NCI-H82 (cell line): ENCODE results near the gene CARF.
"Not testable (repeated sequence)": the region's sequence is repeated elsewhere in the genome, so short reads cannot be mapped to it uniquely, and the experiment has no call there.

Experiments
- DNase-seq: peaks from one replicate; lab custom pipeline; 2025; lab: John Stamatoyannopoulos, UW

The CARF gene

GRCh38 chr2:202933958-202934357 is 21.9 kb downstream of the CARF start:
- no peak for DNase-seq

DNA sequence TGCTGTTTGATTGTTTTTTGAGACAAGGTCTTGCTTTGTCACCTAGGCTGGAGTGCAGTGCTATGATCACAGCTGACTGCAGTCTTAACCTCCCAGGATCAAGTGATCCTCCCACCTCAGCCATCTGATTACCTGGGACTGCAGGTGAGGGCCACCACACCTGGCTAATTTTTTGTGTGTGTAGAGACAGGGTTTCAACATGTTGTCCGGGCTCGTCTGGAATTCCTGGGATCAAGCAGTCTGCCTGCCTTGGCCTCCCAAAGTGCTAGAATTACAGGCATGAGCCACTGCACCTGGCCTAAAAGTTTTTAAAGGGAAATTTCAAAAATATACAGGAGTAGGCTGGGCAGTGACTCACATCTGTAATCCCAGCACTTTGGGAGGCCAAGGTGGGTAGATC is 22.4 kb downstream of the CARF start:
- DNase-seq = no peak

- DNase-seq = no peak
Observed at GRCh38 chr2:202938960-202939359, 26.9 kb downstream of the CARF start.

DNA sequence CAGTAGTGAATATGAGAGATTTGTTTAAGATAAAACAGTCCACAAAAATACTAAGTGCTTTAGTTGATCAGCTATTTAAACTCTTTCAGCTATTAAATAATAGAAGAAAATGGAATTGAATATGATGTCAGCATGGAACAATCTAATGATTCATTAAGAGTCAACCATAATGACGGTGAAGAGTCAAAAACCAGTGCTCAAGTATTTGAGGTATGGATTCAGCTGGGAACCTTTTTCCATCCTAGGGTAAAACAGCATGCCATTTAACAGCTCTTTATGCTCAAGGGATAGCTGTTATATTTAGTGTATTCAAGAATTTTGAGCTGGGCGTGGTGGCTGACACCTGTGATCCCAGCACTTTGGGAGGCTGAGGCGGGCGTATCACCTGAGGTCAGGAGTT is 29.7 kb downstream of the CARF start:
- DNase-seq = no peak

DNA sequence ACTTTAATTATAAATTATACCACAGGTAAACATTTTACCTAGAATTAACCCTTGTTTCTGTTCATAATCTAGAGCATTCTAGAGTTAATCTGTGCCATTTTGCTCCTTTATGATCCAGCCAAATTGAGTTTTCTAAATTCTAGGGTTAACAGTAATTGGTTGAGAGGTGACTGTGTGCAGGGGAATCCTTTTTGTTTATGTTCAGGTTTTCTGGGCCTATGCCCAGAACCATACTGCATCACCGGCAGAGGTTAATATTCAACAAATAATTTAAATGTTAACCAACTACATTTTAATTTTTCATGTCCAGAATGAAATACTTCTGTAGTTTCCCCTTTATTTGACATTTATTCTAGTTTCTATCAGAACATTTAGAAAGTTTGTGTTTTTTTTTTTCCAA is 32.3 kb downstream of the CARF start:
- DNase-seq = no peak

- DNase-seq = no peak
Observed at GRCh38 chr2:202944816-202945215, 32.7 kb downstream of the CARF start.

DNA sequence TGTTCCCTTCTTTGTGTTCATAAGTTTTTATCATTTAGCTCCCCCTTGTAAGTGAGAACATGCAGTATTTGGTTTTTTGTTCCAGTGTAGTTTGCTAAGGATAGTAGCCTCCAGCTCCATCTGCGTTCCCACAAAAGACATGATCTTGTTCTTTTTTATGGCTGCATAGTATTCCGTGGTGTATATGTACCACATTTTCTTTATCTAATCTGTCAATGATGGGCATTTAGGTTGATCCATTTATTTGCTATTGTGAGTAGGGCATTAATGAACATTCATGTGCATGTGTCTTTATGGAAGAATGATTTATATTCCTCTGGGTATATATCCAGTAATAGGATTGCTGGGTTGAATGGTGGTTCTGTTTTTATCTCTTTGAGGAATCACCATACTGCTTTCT is 33.4 kb downstream of the CARF start:
- DNase-seq = no peak

GRCh38 chr2:202949333-202949732 is 37.3 kb downstream of the CARF start:
- not testable (repeated sequence) for DNase-seq

DNA sequence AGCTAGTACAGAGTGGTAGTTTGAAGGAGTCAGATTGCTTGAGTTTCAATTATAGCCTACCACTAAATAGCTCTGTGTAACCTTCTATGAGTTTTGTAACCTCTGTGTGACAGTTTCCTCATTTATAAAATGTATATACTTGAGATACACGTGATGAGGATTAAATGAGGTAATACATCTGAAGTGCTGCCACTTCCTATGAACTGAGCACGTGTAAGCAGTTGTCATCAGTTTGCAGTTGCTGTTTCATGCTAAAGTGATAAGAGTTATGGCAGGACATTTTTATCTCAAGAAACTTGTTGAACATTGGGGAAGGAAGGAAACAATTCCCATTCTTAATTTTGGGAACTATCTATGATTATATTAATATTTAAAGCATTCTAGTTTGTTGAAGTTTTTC is 38.5 kb downstream of the CARF start:
- DNase-seq = no peak

DNA sequence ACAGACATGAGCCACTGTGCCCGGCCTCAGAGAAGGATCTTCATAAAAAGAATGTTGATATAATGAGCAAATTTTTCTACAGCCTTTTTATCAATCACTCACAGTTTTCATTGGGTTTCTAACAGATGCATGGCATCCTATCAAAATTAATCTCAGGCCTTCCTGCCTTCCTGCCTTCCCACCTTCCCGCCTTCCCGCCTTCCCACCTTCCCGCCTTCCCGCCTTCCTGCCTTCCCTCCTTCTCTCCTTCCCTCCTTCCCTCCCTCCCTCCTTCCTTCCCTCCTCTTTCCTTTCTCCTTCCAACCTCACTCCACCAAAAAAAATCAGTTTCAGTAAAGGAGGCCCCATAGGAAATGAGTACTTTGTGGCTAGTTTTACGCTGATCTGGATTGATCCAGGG is 48.4 kb downstream of the CARF start:
- DNase-seq = no peak

DNA sequence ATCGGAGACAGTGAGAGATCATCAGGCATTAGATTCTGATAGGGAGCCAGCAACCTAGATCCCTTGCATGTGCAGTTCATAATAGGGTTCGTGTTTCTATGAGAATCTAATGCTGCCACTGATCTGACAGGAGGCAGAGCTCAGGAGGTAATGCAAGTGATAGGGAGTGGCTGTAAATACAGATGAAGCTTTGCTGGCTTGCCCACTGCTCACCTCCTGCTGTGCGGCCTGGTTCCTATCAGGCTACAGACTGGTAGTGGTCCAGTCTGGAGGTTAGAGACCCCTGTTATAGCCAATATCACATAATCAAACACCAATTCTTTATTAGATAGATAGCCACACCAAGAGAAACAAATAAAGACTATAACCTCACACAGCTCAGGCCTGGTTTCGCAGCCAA is 51.6 kb downstream of the CARF start:
- no peak for DNase-seq

GRCh38 chr2:202965810-202966460 is 53.9 kb downstream of the CARF start:
- DNase-seq = peak; percentile 22

- DNase-seq = not testable (repeated sequence)
Observed at GRCh38 chr2:202969404-202969803, 57.3 kb downstream of the CARF start.

GRCh38 chr2:202976809-202977208 is 64.7 kb downstream of the CARF start:
- no peak for DNase-seq

- no peak for DNase-seq
Observed at GRCh38 chr2:202982779-202983491, 70.9 kb downstream of the CARF start.

DNA sequence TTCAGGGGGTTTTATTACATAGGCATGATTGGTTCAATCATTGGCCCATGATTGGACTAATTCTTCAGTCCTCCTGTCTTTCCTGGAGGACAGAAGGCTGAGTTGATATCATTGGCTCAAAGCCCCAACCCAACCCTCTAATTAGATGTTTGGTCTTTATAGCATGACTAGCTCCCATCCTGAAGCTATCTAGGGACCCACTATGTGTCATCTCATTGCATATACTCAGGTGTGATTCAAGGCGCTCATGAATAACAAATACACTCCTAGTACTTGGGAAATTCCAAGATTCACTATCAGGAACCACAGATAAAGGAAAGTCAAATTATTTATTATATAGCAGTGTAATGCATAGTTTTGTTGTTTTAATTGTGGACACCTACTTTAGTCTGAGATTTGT is 77.7 kb downstream of the CARF start:
- no peak for DNase-seq

GRCh38 chr2:202990501-202990900 is 78.4 kb downstream of the CARF start:
- DNase-seq = no peak

DNA sequence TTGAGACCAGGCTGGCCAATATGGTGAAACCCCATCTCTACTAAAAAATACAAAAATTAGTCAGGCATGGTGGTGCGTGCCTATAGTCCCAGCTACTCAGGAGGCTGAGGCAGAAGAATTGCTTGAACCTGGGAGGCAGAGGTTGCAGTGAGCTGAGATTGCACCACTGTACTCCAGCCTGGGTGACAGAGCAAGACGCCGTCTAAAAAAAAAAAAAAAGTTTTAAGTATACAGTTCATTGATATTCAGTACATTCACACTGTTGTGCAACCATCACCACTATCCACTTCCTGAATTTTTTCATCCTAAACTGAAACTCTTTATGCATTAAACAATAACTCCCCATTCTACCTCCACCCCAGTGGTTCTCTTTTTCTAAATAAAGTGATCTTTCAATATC is 85.0 kb downstream of the CARF start:
- not testable (repeated sequence) for DNase-seq

DNA sequence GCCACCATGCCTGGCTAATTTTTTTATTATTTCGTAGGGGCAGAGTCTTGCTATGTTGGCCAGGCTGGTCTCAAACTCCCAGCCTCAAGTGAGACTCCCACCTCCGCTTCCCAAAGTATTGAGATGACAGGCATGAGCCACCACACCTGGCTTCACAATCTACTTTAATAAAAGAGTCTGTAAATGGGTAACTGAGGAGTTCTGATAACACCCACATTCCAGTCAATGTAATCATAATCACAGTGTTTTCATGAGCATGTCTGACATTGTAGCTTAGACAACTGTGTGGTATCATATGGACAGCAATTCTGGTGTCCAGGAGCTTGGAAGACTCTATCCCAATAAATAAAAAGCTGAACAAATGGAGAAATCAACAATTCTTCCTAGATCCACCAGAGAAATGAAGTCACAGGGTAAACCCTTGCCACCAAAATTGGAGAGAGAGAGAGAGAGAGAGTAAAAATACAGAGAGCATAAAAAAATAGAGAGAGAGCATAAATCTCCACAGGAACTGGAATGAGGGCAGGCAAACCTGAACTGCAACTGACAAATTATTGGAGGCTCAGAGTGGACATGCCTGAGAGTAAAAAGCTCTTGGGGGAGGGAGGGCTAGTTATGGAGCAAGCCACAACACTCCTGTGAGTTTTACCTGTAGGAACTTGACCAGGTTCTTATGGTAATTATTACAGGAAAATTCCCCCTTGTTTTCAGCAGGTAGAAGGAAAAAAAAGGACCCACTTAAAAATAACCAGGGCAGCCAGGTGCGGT is 90.2 kb downstream of the CARF start:
- no peak for DNase-seq

- DNase-seq = no peak
Observed at GRCh38 chr2:203003716-203004115, 91.6 kb downstream of the CARF start.

GRCh38 chr2:203014456-203015199 is 102.6 kb downstream of the CARF start, which contains the start of gene NBEAL1:
NBEAL1 (plus strand) TSS chr2:203014875; CDS start chr2:203016385, 1,510 bp downstream.
- DNase-seq = peak; percentile 99

GRCh38 chr2:203016716-203017115 is 104.6 kb downstream of the CARF start:
- no peak for DNase-seq
